T follicular helper cell (primary cell): ENCODE measurements around the gene PHPT1.
"Not testable (repeated sequence)": the region's sequence is repeated elsewhere in the genome, so short reads cannot be mapped to it uniquely, and the experiment has no call there.

Source experiments
- DNase-seq: peaks from one replicate; pipeline ENCODE4 v3.0.0-alpha.2; 2020; ENCODE audit warnings: low read depth

The PHPT1 gene

GRCh38 chr9:136860529-136860928 lies 11.3 kb downstream of the PHPT1 start:
- no peak for DNase-seq

DNA sequence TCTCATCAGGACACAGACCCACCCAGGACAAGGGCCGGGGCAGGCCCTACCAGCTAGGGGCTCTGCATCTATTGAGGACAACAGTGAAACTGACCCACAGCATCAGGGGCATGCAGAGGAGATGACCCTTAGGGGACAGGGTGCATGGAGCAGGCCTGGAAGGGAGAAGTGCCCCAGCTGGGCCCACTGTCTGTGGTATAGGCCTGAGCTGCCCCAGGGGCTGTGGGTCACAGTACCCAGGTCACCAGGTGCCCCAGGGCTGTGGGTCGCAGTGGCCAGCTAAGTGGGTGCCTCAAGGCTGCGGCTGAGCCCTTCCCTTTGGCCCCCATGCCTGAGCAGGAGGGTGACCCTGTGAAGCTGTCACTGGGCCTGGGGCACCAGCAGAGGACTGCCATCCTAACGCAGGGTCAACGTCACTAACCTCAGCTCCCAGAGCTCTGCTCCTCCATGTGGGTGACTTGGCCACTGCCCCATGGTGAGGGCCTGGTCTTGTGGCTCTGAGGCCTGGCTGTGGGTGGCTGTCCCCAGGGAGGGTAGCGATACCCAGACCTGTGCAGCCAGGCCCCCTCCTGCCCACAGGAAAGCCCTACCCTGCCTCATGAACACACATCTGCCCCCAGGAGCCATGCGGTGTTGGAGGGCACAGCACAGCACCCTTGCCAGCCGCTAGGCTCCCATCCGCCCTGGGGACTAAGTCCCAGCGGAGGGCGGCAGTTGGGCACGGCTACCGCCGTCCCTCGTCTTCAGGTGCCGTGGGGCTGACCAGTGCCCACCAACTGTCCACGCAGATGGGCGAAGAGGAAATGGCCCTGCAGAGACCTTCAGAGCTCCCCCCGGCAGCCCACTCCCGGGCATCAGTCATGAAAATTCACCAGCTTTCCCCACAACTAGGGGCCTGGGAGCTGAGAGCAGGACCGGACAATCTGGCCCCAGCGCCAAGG lies 12.0 kb downstream of the PHPT1 start:
- DNase-seq, result no peak

DNA sequence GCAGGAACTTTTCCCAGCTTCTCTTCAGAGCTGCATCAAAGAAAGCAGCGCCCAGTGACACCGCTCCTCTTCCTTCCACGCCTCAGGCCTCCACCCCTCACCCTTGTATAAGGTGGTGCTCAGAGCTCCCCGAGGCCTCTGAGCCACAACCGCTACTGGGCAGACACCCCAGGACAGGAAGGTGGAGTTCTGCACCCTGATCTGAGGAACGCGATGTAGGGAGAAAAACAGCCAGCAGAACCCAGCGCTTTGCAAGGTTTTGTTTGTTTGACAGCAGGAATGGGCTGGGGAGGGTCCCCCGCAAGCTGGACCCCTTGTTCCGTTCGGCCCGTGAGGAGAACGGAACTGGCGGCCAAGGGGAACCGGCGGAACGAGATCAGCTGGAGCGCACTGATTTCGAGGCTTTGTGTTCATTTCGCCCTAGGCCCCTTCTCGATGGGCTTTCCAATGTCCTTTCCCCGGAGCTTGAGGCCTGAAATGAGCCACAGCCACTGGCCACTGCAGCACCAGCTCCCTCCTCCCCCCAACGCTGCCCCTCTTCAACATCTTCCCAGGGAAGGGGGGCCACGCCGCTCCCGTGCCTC lies 12.8 kb downstream of the PHPT1 start:
- DNase-seq, result no peak

GRCh38 chr9:136862849-136863622 lies 13.8 kb downstream of the PHPT1 start:
- DNase-seq, result no peak

GRCh38 chr9:136863623-136864273 lies 14.5 kb downstream of the PHPT1 start:
- no peak for DNase-seq

GRCh38 chr9:136865041-136865767 lies 16.0 kb downstream of the PHPT1 start:
- DNase-seq, result no peak

DNA sequence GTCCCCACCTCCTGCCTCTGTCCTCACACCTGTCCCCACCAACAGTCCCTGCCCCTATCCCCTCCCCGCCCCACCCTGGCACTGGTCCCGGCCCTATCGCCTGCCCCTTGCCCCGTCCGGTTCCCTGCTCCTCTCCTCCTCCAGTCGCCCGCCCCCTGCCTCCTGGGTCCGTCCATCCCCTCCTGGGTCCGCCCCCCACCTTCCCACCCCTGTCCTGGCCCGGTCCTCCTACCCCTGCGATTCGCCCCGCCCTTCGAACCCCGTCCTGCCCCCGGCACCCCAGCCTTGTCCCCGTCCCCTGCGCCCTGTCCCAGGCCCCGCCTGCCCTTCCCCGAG lies 16.5 kb downstream of the PHPT1 start:
- DNase-seq, result no peak

DNA sequence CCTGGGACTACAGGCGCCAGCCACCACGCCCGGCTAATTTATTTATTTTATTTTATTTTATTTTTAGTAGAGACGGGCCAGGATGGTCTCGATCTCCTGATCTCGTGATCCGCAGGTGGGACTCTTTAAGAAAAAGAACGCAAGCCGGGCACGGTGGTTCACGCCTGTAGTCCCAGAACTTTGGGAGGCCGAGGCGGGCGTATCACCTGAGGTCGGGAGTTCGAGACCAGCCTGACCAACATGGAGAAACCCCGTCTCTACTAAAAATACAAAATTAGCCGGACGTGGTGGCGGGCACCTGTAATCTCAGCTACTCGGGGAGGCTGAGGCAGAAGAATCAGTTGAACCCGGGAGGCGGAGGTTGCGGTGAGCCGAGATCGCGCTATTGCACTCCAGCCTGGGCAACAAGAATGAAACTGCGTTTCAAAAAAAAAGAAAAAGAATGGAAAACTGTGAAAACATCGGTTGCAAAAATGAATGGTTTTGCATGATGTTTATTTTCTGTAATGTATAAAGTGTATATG lies 17.8 kb downstream of the PHPT1 start:
- DNase-seq, result not testable (repeated sequence)

DNA sequence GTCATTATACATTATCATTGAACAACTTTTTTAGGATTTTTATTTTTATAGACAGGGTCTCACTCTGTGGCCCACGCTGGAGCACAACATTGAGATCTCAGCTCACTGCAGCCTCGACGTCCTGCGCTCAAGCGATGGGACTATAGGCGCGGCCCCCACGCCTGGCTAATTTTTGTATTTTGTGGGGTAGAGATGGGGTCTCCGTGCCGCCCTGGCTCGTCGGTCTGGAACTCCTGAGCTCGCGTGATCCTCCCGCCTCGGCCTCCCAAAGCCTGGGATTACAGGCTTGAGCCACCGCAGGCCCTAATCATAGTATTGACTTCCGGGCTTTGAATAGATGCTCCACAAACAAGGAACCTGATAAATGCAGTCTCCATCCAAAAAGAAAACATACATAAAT lies 18.3 kb downstream of the PHPT1 start:
- no peak for DNase-seq

DNA sequence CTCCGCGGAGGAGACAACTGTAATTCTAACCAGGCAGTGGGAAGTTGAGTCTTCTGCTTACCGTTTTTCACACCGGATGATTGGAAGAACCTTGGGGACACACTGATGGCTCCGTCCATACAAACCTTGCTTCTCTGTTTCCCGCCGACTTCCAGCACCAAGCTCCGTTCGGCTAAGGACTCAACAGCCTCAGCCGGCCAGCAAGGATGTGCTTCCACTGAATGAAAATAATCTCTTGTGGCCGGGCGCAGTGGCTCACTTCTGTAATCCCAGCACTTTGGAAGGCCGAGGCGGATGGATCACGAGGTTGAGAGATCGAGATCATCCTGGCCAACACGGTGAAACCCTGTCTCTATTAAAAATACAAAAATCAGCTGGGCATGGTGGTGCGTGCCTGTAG lies 18.7 kb downstream of the PHPT1 start:
- DNase-seq, result no peak

GRCh38 chr9:136868644-136869043 lies 19.4 kb downstream of the PHPT1 start:
- DNase-seq, result no peak

DNA sequence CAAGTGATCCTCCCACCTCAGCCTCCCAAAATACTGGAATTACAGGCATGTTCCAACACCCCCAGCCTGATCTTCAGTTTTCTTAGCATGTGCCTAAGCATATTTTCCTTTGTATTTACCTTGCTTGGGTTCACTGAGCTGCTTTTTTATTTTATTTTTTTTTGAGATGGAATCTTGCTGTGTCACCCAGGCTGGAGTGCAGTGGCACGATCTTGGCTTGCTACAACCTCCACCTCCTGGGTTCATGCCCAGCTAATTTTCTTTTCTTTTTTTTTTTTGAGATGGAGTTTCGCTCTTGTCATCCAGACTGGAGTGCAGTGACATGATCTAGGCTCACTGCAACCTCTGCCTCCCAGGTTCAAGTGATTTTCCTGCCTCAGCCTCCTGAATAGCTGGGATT lies 20.4 kb downstream of the PHPT1 start:
- not testable (repeated sequence) for DNase-seq

DNA sequence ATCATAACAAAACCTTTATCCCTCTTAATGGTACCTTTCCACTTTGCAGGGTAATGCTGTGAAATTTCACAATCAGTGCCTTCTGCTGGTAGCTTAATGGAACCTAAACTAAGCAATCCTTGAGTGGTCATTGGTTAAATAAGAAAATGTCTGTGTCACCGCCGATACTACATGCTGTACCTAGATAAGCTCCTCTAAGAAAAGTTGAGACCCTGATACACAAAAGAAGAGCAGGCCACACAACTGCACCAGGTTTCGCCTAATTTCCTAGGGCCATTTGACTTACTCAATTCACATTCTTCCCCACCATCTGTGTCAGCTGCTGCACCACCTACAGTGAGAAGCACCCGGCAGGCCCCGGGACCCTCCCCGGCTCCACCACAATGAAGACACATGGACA lies 25.9 kb downstream of the PHPT1 start:
- no peak for DNase-seq

- DNase-seq, result no peak
Measured at GRCh38 chr9:136876476-136876875, 27.3 kb downstream of the PHPT1 start.

DNA sequence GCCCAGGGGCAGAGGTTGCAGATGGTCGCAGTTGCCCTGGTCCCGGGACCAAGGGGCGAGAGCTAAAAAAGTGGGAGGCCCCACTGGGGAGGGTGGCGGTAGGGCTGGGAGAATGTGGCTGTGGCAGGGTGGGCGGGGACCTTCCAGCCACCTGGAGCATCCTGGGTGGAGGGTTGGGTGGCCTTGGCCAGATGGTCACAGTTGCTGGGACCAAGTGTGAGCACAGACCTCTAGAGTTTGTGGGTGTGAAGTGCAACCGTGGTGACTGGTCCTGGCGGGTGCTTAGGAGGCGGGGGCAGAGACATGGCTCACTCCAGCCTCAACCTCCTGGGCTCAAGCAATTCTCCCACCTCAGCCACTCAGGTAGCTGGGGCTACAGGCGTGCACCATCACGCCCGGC lies 31.4 kb downstream of the PHPT1 start:
- no peak for DNase-seq

DNA sequence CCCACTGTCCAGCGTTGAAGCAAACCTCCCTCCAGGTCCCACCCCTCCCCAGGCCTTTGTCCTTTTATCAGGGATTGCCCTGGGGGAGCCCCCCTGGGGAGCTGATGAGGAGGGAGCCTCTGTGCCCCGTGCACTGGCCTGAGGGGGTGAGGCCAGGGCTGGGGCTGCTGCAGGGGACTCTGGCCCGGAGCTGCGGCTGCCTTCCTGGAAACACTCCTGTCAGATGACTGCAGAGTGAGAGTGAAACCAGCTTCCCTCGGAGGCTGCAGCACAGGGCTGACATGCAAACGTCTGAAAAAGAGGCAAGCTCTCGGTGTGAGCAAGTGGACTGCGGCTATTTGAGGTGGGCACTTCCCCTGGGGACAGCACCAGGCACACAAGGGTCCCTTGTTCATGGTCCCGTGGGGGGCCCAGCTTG lies 32.5 kb downstream of the PHPT1 start:
- DNase-seq, result no peak

GRCh38 chr9:136882109-136882946 lies 33.1 kb downstream of the PHPT1 start:
- DNase-seq, result peak; percentile 79

DNA sequence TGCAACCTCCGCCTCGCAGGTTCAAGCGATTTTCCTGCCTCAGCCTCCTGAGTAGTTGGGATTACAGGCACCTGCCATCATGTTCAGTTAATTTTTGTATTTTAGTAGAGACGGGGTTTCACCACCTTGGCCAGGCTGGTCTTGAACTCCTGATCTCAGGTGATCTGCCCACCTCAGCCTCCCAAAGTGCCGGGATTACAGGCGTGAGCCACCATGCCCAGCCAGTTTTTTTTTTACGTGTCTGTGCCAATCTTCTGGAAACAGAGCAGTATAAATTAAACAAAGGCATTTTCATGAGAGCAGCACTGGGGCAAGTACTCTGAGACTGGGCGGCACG lies 33.7 kb downstream of the PHPT1 start:
- DNase-seq, result not testable (repeated sequence)

DNA sequence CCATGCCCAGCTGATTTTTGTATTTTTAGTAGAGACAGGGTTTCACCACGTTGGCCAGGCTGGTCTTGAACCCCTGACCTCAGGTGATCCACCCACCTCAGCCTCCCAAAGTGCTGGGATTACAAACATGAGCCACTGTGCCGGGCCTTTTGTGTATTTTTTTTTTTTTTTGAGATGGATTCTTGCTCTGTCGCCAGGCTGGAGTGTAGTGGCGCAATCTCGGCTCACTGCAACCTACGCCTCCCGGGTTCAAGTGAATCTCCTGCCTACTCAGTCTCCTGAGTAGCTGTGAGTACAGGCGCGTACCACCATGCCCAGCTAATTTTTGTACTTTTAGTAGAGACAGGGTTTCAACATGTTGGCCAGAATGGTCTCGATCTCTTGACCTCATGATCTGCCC lies 34.5 kb downstream of the PHPT1 start:
- not testable (repeated sequence) for DNase-seq

DNA sequence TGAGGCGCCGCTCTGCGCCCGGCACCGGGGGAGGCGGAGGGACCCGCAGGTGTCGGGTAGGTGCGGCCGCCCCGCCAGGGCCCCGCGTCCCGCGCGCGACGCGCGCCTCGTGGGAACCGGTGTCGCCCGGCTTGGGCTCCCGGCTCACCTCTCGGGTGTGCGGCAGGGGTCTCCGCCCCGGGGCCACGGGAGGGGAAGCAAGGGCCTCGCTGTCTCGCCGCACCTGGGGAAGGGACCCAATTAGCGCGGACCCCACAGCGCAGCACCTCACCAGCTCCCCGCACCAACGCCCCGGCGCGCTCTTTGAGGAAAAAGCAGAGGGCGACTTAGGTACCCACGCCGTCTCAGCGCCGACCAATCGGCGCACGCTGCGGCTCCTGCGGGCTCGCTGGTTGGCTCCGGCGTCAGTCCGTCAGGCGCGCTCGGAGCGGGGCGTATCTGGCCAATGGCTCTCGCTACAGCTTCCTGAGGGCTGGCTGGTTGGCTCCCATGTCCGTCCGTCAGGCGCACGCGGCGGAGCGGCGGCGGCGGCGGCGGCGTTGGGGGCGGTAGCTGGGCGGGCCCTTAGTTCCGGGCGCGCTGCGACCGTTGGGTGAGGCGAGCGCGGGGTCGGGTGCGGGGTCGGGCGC lies 36.9 kb downstream of the PHPT1 start, which contains the start of gene TRAF2:
TRAF2 (plus strand) TSS at position 567 of the 629 bp plus-strand sequence. CDS start 12,225 bp downstream, outside the sequence.
- peak; percentile 96 for DNase-seq
